K562 (cell line): Measurements from ENCODE around the gene TRPV6. TPM values are rescaled to one million over a fixed set of nuclear protein-coding genes. Genes with fewer than 3 reads are reported as not detected.

Experiments
- ATAC-seq: fragments of 200-7000 bp; cut with Tn5 transposase; 3 replicates; pipeline ENCODE4 v1.9.1; 2020; ENCODE audit warnings: moderate library complexity
- Bru-seq: library from RNA; stranded (reverse); fragments of 400-500 nt; gene quantifications from one replicate; lab custom pipeline; 2021; lab: Mats Ljungman, UMichigan
- BruChase-seq, 2 experiments: library from RNA; stranded (reverse); fragments of 400-500 nt; gene quantifications; one replicate each; lab custom pipeline; 2021; lab: Mats Ljungman, UMichigan
- BruUV-seq: library from RNA; stranded (reverse); fragments of 400-500 nt; replicated peaks from 2 replicates; lab custom pipeline; 2021; lab: Mats Ljungman, UMichigan
- CTCF ChIA-PET: fragments of 300-600 bp; formaldehyde crosslinking; extraction: SDS; loops from one replicate; lab custom pipeline; 2021; ENCODE audit warnings: low intra/inter-chr PET ratio; lab: Yijun Ruan, JAX
- POLR2A ChIA-PET: fragments of 300-600, 350-650 bp; sonication (Branson Sonifier 250); formaldehyde crosslinking; extraction: SDS; loops from one replicate; lab custom pipeline; 2021; ENCODE audit warnings: antibody characterized with exemption, inconsistent platforms; lab: Yijun Ruan, JAX
- DNase-seq, 4 experiments: peaks; one replicate each; pipeline versions ENCODE4 v3.0.0 to v3.0.0-alpha.2; 2011 to 2018; ENCODE audit warnings: low spot score in 3 of 4, mixed read lengths in 3 of 4; ENCODE audit errors: extremely low read depth in 1 of 4
- FAIRE-seq: peaks from 2 replicates; lab custom pipeline; 2011; peaks lifted over from hg19 to GRCh38; lab: Jason Lieb, UNC
- H2AFZ ChIP-seq: 2 replicates; pipeline ENCODE4 v1.6.0; 2011; ENCODE audit warnings: low read depth, low read length, control low read depth, inconsistent platforms
- H3K27ac ChIP-seq: fragments of 200-600 bp; 3 replicates; pipeline ENCODE4 v1.8.0; 2011; ENCODE audit warnings: low read depth, mild to moderate bottlenecking, control low read depth, inconsistent platforms, low read length, moderate library complexity, mixed read lengths; ENCODE audit errors: extremely low read depth
- H3K27me3 ChIP-seq, 2 experiments: fragments of 300-600 bp in 1 of 2; 2 replicates in 1 of 2; 3 replicates in 1 of 2; pipeline versions ENCODE4 v1.6.0 to v1.8.0; 2011; ENCODE audit warnings: inconsistent platforms in 2 of 2, low read length in 2 of 2, mild to moderate bottlenecking in 1 of 2, mixed read lengths in 1 of 2, moderate library complexity in 1 of 2; ENCODE audit not compliant: control insufficient read depth in 2 of 2, insufficient read depth in 2 of 2
- H3K36me3 ChIP-seq: fragments of 300-600 bp; 3 replicates; pipeline ENCODE4 v1.8.0; 2011; ENCODE audit warnings: mild to moderate bottlenecking, low read length, inconsistent platforms; ENCODE audit not compliant: control insufficient read depth, insufficient read depth
- H3K4me1 ChIP-seq, 2 experiments: fragments of 200-600 bp in 1 of 2; replicated peaks in 1 of 2; 2 replicates in 1 of 2; 3 replicates in 1 of 2; pipeline versions ENCODE4 v1.5.1 to v1.8.0; 2011; ENCODE audit warnings: inconsistent platforms in 2 of 2, low read length in 2 of 2, mild to moderate bottlenecking in 1 of 2, mixed read lengths in 1 of 2, moderate library complexity in 1 of 2; ENCODE audit not compliant: control insufficient read depth in 2 of 2, insufficient read depth in 2 of 2
- H3K4me2 ChIP-seq: 2 replicates; pipeline ENCODE4 v1.6.1; 2011; ENCODE audit warnings: low read length, control low read depth, inconsistent platforms, mixed read lengths; ENCODE audit not compliant: insufficient read depth
- H3K4me3 ChIP-seq: fragments of 200-600 bp; sonication (generic), shearing (Covaris generic); 2 replicates; pipeline ENCODE4 v1.5.1; 2016; ENCODE audit warnings: control low read depth, inconsistent platforms
- H3K79me2 ChIP-seq: fragments of 200-600 bp; 3 replicates; pipeline ENCODE4 v1.8.0; 2011; ENCODE audit warnings: low read length, inconsistent platforms; ENCODE audit not compliant: control insufficient read depth, insufficient read depth
- H3K9ac ChIP-seq, 2 experiments: 2 replicates each; pipeline versions ENCODE4 v1.6.0 to v1.6.1; 2011; ENCODE audit warnings: low read depth in 2 of 2, low read length in 2 of 2, control low read depth in 1 of 2, inconsistent platforms in 1 of 2, mild to moderate bottlenecking in 1 of 2, mixed read lengths in 1 of 2; ENCODE audit not compliant: insufficient read depth in 1 of 2
- H3K9me1 ChIP-seq: one replicate; pipeline ENCODE4 v1.6.0; 2011; ENCODE audit warnings: inconsistent platforms, mild to moderate bottlenecking, low read length, moderate library complexity; ENCODE audit not compliant: control insufficient read depth, insufficient read depth
- H3K9me3 ChIP-seq: replicated peaks from 2 replicates; pipeline ENCODE4 v1.5.1; 2011; ENCODE audit warnings: low read depth, low read length, inconsistent platforms; ENCODE audit not compliant: control insufficient read depth, insufficient read depth
- H4K20me1 ChIP-seq: replicated peaks from 2 replicates; pipeline ENCODE4 v1.6.1; 2011; ENCODE audit warnings: low read length, inconsistent platforms, mixed read lengths; ENCODE audit not compliant: control insufficient read depth, insufficient read depth
- CTBP1 ChIP-seq: fragments of 450-650 bp; IDR thresholded peaks from 2 replicates; pipeline ENCODE4 v1.6.1; 2016; ENCODE audit warnings: borderline replicate concordance
- POLR2G ChIP-seq: fragments of 200-400 bp; formaldehyde crosslinking; IDR thresholded peaks from 2 replicates; pipeline ENCODE4 v1.6.1; 2017; ENCODE audit warnings: low read depth, mild to moderate bottlenecking, antibody characterized with exemption, low read length, moderate library complexity
- ZFP91 ChIP-seq: sonication (generic); formaldehyde crosslinking; IDR thresholded peaks from 2 replicates; pipeline ENCODE4 v1.8.0; 2022; ENCODE audit warnings: mild to moderate bottlenecking, missing genetic modification reagents
- ZNF217 ChIP-seq: sonication (generic); formaldehyde crosslinking; IDR thresholded peaks from 2 replicates; pipeline ENCODE4 v1.8.0; 2022; ENCODE audit warnings: mild to moderate bottlenecking, missing genetic modification reagents
- WGBS: fragments of 100-300 bp; shearing (Covaris generic); methylation state at CpG from one replicate; pipeline ENCODE4 v1.1.6; 2016; ENCODE audit warnings: low coverage, mixed read lengths; ENCODE audit not compliant: insufficient coverage; ENCODE audit errors: missing lambda C conversion rate; 5-methylcytosine and 5-hydroxymethylcytosine counted together
- in situ Hi-C: fragments of 300-500 bp; cut with MboI; formaldehyde crosslinking; loops from 4 replicates; pipeline ENCODE4 v1.15.0; 2018; ENCODE audit warnings: inconsistent platforms, mixed read lengths
- intact Hi-C: fragments of 100-400 bp; cut with micrococcal nuclease; formaldehyde crosslinking; loops from 2 replicates; pipeline ENCODE4 v1.14.2; 2022
- long read RNA-seq, 3 experiments: library from polyadenylated mRNA in 2 of 3; library from RNA in 1 of 3; unstranded in 2 of 3; stranded (forward) in 1 of 3; transcript quantifications; one replicate each; pipeline ENCODE4 v2.0.0, GENCODE V29; 2019 to 2022
- polyA minus RNA-seq, 3 experiments: library from RNA; depleted of rRNA, polyadenylated mRNA; stranded (reverse); fragments of >200 nt; gene quantifications; 2 replicates each; pipeline ENCODE4 v1.2.3, GENCODE V29; 2011
- polyA plus RNA-seq, 8 experiments: library from polyadenylated mRNA; depleted of rRNA in 4 of 8; stranded (reverse) in 5 of 8; unstranded in 3 of 8; fragments of >200 nt; fragmentation: Nextera tagmentation in 2 of 8; fragmentation: Illumina TruSeq in 1 of 8; extraction: Ambion mirVana in 2 of 8; extraction: Trizol in 1 of 8; gene quantifications; 2 replicates each; pipeline versions ENCODE4 v1.2.1 to v1.2.3, GENCODE V29; 2011 to 2014; ENCODE audit warnings: inconsistent platforms in 1 of 8, missing spikeins in 1 of 8
- total RNA-seq, 7 experiments: library from RNA; depleted of rRNA in 6 of 7; stranded (reverse); fragments of >200 nt in 6 of 7; fragmentation: Illumina TruSeq in 2 of 7; extraction: Trizol in 2 of 7; gene quantifications; 2 replicates each; pipeline versions ENCODE4 v1.2.1 to v1.2.3, GENCODE V29; 2011 to 2021; ENCODE audit warnings: low replicate concordance in 1 of 7

Gene TRPV6
- 2.1 and 5.6 TPM in 2 replicates for total RNA-seq (2011; cell fraction: chromatin; rRNA removed; ENCODE audit: low replicate concordance)
- total RNA-seq (2011; cell fraction: nucleolus; rRNA removed), result 3.2 and 3.3 TPM in 2 replicates
- 2.2 and 2.7 TPM in 2 replicates for total RNA-seq (2011; cell fraction: nucleoplasm; rRNA removed)
- total RNA-seq (2014; rRNA removed) (0.04 and 0.36 TPM in 2 replicates), total RNA-seq (2014; rRNA removed; fragmentation: Illumina TruSeq; extraction: Trizol) (0.11 and 0.51 TPM in 2 replicates), total RNA-seq (2015; rRNA removed; fragmentation: Illumina TruSeq; extraction: Trizol) (0.04 and 0.11 TPM in 2 replicates), total RNA-seq (2021) (0.18 and 0.81 TPM in 2 replicates), polyA plus RNA-seq (2011; rRNA removed) (0.08 and 0.37 TPM in 2 replicates), polyA plus RNA-seq (2014; fragmentation: Illumina TruSeq; extraction: Trizol) (0.25 and 0.26 TPM in 2 replicates), polyA plus RNA-seq (2014; fragmentation: Nextera tagmentation; extraction: Ambion mirVana) (under 1 TPM; 0.04 to 0.06 TPM), polyA plus RNA-seq (2014; rRNA removed) (0.22 and 0.32 TPM in 2 replicates), polyA minus RNA-seq (2011; rRNA and poly(A)+ RNA removed) (0.36 and 0.46 TPM in 2 replicates), Bru-seq, nascent RNA (percentile 10 among the genes with signal in this experiment), BruChase-seq, experiment 1, labeled RNA remaining after a 2-hour chase (percentile 29 among the genes with signal in this experiment), BruChase-seq, experiment 2, labeled RNA remaining after a 6-hour chase (percentile 27 among the genes with signal in this experiment)
- polyA plus RNA-seq (2011; cell fraction: cytosol; rRNA removed), result 0.19 and 0.33 TPM in 2 replicates
- polyA plus RNA-seq (2011; cell fraction: nucleus; rRNA removed), result 3.7 and 4.0 TPM in 2 replicates
- 0.59 and 13.5 TPM in 2 replicates for polyA plus RNA-seq (2012)
- not detected in 2 replicates for polyA minus RNA-seq (2011; cell fraction: cytosol; rRNA and poly(A)+ RNA removed)
- polyA minus RNA-seq (2011; cell fraction: nucleus; rRNA and poly(A)+ RNA removed), result 0.89 and 0.94 TPM in 2 replicates
- long read RNA-seq, experiment 1, result 0 reads
- long read RNA-seq, experiment 2, result 0 reads
- long read RNA-seq, experiment 3, result 0 reads

- TF ChIP-seq CTBP1, result peak; percentile 26; the same call in 1 of the 2 replicates
- no peak for TF ChIP-seq ZNF217 (CRISPR knock-in tag)
- peak; percentile 91 for TF ChIP-seq ZFP91 (CRISPR knock-in tag)
- 0 out of 2 replicates have a peak, but pooled peaks have one; percentile 22 for TF ChIP-seq POLR2G
- TF ChIP-seq, all 486 proteins: peak for 3
- ATAC-seq (peak; percentile 55; the same call in 2 of the 3 replicates), DNase-seq (no peak), FAIRE-seq (no peak)
- H4K20me1 ChIP-seq, result no peaks in the 10 kb centered on the region
- peaks cover 34 to 70% of the 10 kb centered on the region in 2 experiments for H3K27me3 ChIP-seq
- in situ Hi-C loops (no loop called here), intact Hi-C loops (loop anchor here (10.0 kb wide), 1 partner anchor 329 kb away; no protein-coding TSS in a partner anchor)
- H3K4me2 ChIP-seq, result no peak within 1 kb of the TSS
- BruUV-seq, result no TSS peak
- 7% methylated on average over 16 of the region's 16 CpGs for WGBS
- ChIA-PET CTCF (no interaction called here), POLR2A (no interaction called here)
- no peak within 1 kb of the TSS for H3K27ac ChIP-seq
- no peaks in the 10 kb centered on the region for H3K79me2 ChIP-seq
- H3K4me3 ChIP-seq, result no peak within 1 kb of the TSS
- no peak within 1 kb of the TSS for H2AFZ ChIP-seq
- H3K9me1 ChIP-seq, result no peaks in the 10 kb centered on the region
- H3K9me3 ChIP-seq, result no peaks in the 10 kb centered on the region; the same call in 1 of the 2 replicates
- peaks cover 0 to 4% of the 10 kb centered on the region in 2 experiments; a peak in 1 of 5 replicates for H3K4me1 ChIP-seq
- H3K36me3 ChIP-seq, result no peaks in the 10 kb centered on the region
- H3K9ac ChIP-seq, result peak within 1 kb of the TSS in 1 of 2 experiments; percentile 27; a peak in 1 of 4 replicates
Observed at GRCh38 chr7:142885311-142886230, at the start of gene TRPV6. Gene TRPV6, minus strand, starts transcription at chr7:142885745.
